Right lobe of liver (tissue), 4 donors: ENCODE measurements around the gene SYNGR4.

Experiments
- CTCF ChIP-seq, 4 donors: fragments of 200-600 bp in 3 of 4; fragments of 450-650 bp in 1 of 4; IDR thresholded peaks; one replicate each; pipeline versions ENCODE4 v1.5.1 to v1.8.0; 2016 to 2022; ENCODE audit warnings: antibody characterized with exemption in 4 of 4, mild to moderate bottlenecking in 2 of 4
- POLR2A ChIP-seq: fragments of 450-650 bp; IDR thresholded peaks from one replicate; pipeline ENCODE4 v1.6.1; 2017; ENCODE audit warnings: antibody characterized with exemption, mild to moderate bottlenecking
- donor health status: DM: no; HTN: no; CAD: no.
- donor health status: DM: no; HTN: no; CAD: no.
- donor health status: DM: no; HTN: yes; CAD: no.

DNA sequence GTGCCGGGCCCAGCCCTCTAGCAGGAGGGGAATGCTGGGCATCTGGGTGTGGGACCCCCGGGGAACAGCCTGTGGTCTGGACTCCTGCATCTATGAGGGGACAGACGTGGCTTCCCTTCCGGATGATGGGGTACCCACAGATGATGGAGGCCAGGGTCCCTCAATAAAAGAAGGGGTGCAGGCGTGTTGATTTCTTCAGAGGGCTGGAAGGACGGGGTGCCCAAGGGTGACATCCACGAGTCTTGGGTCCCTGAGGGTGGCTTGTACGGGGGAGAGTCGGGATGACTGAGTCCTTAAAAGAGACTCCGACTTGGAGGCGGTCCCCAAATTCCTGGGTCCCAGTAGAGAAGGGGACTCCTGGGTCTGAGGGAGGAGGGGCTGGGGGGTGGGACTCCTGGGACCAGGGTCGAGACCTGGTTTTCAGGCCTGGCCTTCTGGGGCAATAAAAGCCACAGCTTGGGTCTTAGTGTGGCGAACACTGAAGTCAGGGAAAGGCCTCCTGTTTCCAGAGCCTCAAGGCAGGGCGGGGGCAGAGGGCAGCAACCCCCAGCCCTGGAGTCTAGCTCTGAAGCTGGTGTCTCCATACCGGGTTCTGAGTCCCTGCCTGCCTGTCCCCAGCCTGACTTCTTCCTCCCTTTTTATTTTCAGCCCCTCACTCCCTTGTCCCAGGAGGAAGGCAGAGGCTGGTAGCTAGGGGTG lies 28.8 kb downstream of the SYNGR4 start:
- TF ChIP-seq CTCF (IDR thresholded peaks at IDR 0.05): no peak
- no peak for TF ChIP-seq POLR2A
